Measurements from ENCODE around the gene CNPY3. TPM values are rescaled to one million over a fixed set of nuclear protein-coding genes. Genes with fewer than 3 reads are reported as not detected.

CNPY3 gene
- total RNA-seq, 1 donor from 2014 or later: 20.1 TPM

- H3K4me1 ChIP-seq: peaks cover 17% of the 10 kb centered on the region
- no peak overlapping the region for H3K4me3 ChIP-seq
- H3K27me3 ChIP-seq (ENCODE audit: low read depth): no peaks in the 10 kb centered on the region
- no peak for TF ChIP-seq CTCF (IDR thresholded peaks at IDR 0.05; ENCODE audit: borderline replicate concordance)
- no peak for DNase-seq
- no peak overlapping the region for H3K27ac ChIP-seq (replicated peaks)
- intact Hi-C loops (cut with micrococcal nuclease): no loop called here
- H3K9me3 ChIP-seq (replicated peaks): no peaks in the 10 kb centered on the region
- peaks cover 47% of the 10 kb centered on the region for H3K36me3 ChIP-seq
These were observed 42.6 kb downstream of the CNPY3 start for GRCh38 chr6:42971746-42972327.

- Histone ChIP-seq H3K27ac (replicated peaks) (no peak overlapping the region), H3K9me3 (replicated peaks) (no peaks in the 10 kb centered on the region), H3K27me3 (ENCODE audit: low read depth) (no peaks in the 10 kb centered on the region), H3K36me3 (peaks cover 31% of the 10 kb centered on the region), H3K4me3 (no peak overlapping the region), H3K4me1 (peaks cover 38% of the 10 kb centered on the region)
- no peak for DNase-seq
- no peak for TF ChIP-seq CTCF (IDR thresholded peaks at IDR 0.05; ENCODE audit: borderline replicate concordance)
- intact Hi-C loops (cut with micrococcal nuclease): no loop called here
These were observed 44.6 kb downstream of the CNPY3 start for GRCh38 chr6:42973926-42974325.

GRCh38 chr6:42974919-42975505 lies 45.7 kb downstream of the CNPY3 start:
- H3K27ac ChIP-seq (replicated peaks): no peak overlapping the region
- intact Hi-C loops (cut with micrococcal nuclease): no loop called here
- no peak for TF ChIP-seq CTCF (IDR thresholded peaks at IDR 0.05; ENCODE audit: borderline replicate concordance)
- no peak for DNase-seq
- peaks cover 20% of the 10 kb centered on the region for H3K36me3 ChIP-seq
- no peaks in the 10 kb centered on the region for H3K9me3 ChIP-seq (replicated peaks)
- H3K4me1 ChIP-seq: peaks cover 49% of the 10 kb centered on the region
- no peaks in the 10 kb centered on the region for H3K27me3 ChIP-seq (ENCODE audit: low read depth)
- no peak overlapping the region for H3K4me3 ChIP-seq

- intact Hi-C loops (cut with micrococcal nuclease): no loop called here
- Histone ChIP-seq H3K4me3 (peak overlapping the region; percentile 99), H3K4me1 (peaks cover 43% of the 10 kb centered on the region), H3K9me3 (replicated peaks) (no peaks in the 10 kb centered on the region), H3K36me3 (peaks cover 12% of the 10 kb centered on the region), H3K27ac (replicated peaks) (peak overlapping the region; percentile 95), H3K27me3 (ENCODE audit: low read depth) (no peaks in the 10 kb centered on the region)
- DNase-seq: peak; percentile 25
- TF ChIP-seq CTCF (IDR thresholded peaks at IDR 0.05; ENCODE audit: borderline replicate concordance): no peak
These were observed 49.2 kb downstream of the CNPY3 start for GRCh38 chr6:42978487-42978838.

GRCh38 chr6:42978839-42979522 lies 49.7 kb downstream of the CNPY3 start, which contains the start of gene PEX6:
Gene PEX6 (minus strand): TSS chr6:42979181. CDS start chr6:42979150, 31 bp downstream.
- H3K27ac ChIP-seq (replicated peaks): peak within 1 kb of the TSS; percentile 95
- peak; percentile 91 for DNase-seq
- no peak for TF ChIP-seq CTCF (IDR thresholded peaks at IDR 0.05; ENCODE audit: borderline replicate concordance)
- no peaks in the 10 kb centered on the region for H3K27me3 ChIP-seq (ENCODE audit: low read depth)
- H3K4me1 ChIP-seq: peaks cover 48% of the 10 kb centered on the region
- intact Hi-C loops (cut with micrococcal nuclease): no loop called here
- peaks cover 7% of the 10 kb centered on the region for H3K36me3 ChIP-seq
- H3K9me3 ChIP-seq (replicated peaks): no peaks in the 10 kb centered on the region
- H3K4me3 ChIP-seq: peak within 1 kb of the TSS; percentile 99

Data from left ventricle myocardium inferior (tissue), 1 donor.